GM19372 (cell line): ENCODE results near the gene GAS7.

Experiments used
- ATAC-seq: cut with Tn5 transposase; IDR thresholded peaks from one replicate; pipeline ENCODE4 v1.9.1; 2021; ENCODE audit warnings: mild to moderate bottlenecking, low read depth, moderate library complexity; ENCODE audit not compliant: unreplicated experiment

Gene GAS7

DNA sequence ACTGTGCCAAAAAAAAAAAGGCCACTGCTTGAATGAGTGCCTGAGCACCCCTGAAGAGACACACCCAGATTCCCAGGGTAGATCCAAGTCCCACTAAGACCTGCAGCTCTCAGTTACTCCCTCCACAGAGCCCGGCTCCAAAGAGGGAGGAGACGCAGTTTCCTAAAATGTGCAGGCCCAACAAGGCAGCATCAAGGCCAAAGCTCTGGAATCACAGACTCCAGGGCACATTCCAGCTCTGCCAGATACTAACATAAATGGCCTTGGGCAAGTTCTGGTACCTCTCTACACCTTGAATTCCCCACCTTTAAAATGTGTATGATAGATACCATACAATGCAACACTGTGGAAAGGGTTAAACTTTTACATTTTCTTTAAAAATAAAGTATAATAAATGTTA lies 57.0 kb downstream of the GAS7 start:
- ATAC-seq: no peak

DNA sequence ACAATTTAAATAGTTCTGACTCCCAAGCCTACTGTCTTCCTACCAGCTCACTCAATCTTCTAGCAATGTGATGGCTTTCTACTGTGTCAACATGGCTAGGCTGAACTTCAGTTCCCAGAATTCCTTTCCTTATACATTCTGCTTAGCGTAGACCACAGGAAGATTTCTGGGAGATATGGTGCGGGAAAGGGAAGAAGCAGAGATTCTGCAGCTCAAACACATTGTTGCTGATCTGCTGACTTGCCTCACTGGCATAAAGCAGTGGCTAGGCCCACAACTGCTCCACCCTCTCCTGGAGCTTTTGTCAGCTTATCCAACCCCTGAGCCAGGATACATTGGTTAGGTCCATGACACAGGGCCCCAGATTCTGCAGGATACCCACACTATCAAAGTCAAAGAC lies 58.8 kb downstream of the GAS7 start:
- ATAC-seq: no peak

DNA sequence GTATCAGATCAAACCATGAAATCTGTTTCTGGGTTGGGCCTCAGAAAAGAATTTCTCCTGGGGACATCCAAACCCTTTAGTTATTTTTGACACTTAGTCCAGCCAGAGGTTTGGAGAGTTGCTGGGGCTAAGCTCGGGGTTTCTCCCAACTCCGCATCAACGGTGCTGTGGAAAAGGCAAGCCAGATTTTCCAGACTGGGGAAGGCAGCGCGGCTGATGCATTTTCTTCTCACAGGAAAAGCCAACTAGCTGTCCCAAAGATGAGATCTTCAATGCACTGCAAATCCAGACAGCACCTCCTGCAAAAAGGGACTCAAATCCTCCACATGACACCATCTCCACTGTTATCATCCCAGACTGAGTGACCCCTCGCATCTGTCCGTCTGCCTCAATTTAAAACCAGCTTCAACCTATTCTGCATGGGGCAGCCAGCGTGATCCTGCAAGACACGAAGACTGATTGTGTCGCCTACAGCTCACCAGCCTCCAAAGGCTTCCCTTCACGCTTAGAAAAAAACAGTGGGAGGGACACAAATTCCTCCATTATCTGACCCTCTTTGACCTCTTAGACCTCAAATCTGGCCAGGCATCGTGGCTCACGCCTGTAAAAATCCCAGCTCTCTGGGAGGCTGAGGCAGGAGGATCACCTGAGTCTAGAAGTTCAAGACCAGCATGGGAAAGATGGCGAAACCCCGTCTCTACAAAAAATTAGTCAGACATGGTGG lies 62.0 kb downstream of the GAS7 start:
- no peak for ATAC-seq

DNA sequence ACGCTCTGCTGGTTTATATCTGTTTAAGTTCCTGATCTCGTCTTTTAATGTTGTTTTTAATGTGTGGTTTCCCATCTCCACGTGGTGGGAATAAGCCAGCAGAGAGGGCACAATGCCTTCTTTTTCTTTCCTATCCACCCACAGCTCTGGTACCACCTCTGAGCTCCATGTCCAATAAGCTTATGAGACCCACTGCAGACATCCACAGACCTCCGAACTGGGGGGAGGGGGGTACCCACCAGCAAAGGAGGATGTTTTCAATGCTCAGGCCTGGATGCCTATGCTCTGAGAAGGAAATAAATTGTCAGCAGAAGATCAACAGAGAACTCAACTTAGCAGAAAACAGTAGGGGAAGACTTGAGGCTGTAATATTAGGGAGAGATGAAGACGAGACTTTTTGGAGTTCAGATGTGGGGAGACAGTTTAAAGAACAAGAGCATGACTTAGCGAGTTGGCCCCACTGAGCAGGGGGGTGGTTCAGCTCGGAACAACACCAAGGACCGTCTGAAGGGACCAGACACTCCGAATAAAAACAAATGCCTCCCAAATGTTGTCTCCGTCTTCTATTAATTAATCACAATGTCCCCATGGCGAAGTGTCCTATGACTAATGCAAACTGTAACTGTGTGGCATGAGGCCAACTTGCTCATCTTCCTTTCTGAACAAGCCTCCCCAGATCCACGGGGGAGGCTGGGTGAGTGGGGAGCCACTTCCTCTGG lies 62.7 kb downstream of the GAS7 start:
- ATAC-seq: no peak

DNA sequence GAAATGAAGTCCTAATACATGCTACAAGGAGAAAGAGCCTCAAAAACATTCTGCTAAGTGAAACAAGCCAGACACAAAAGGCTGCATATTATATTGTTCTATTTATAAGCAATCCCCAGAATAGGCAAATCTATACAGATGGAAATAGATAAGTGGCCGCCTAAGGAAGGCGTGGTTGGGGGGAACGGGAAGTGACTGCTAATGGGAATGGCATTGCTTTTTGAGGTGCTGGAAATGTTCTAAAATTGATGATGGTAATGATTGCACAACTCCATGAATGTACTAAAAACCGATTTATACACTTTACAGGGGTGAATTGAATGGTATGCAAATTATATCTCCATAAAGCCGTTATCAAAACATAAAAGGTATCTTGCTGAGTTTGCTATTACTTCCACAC lies 67.7 kb downstream of the GAS7 start:
- no peak for ATAC-seq

DNA sequence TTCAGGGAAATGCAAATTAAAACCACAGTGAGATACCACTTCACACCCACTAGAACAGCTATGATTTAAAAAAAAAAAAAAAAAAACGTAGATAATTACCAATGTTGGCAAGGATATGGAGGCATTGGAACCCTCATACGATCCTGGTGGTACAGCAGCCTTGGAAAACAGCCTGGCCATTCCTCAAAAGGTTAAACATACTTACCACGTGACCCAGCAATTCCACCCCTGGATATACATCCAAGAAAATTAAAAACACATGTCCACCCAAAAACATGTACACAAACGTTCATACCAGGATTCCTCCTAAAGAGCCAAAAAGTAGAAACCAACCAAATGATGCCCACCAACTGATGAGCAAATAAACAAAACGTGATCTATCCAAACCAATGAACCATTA lies 68.1 kb downstream of the GAS7 start:
- ATAC-seq: no peak

DNA sequence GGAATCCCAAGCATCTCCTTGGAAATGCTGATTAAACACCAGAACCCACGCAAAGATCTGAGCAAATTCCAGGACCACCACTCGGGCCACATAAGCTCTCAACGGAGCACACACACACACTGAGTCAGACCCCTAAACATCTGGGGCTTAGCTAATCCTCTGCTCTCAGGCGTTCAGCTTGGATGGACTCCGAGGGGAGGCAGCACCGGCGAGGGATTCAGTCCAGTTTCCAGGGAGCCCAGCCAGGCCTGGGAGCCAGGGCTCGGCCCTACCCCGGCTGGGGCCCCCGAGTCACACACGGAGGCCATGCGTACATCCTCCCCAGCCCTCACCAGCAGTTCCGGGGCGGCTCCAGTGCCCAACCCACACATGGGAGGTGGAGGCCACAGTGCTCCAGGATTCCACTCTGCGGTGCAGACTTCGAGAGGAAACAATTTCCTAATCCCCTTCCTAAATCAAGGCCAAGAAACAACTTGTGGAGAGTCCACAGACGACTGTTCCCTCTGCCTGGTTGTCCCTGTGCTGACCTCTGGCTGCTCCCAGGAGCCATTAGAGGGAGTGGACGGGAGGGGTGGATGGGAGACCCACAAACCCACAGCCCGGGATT lies 70.5 kb downstream of the GAS7 start:
- no peak for ATAC-seq

DNA sequence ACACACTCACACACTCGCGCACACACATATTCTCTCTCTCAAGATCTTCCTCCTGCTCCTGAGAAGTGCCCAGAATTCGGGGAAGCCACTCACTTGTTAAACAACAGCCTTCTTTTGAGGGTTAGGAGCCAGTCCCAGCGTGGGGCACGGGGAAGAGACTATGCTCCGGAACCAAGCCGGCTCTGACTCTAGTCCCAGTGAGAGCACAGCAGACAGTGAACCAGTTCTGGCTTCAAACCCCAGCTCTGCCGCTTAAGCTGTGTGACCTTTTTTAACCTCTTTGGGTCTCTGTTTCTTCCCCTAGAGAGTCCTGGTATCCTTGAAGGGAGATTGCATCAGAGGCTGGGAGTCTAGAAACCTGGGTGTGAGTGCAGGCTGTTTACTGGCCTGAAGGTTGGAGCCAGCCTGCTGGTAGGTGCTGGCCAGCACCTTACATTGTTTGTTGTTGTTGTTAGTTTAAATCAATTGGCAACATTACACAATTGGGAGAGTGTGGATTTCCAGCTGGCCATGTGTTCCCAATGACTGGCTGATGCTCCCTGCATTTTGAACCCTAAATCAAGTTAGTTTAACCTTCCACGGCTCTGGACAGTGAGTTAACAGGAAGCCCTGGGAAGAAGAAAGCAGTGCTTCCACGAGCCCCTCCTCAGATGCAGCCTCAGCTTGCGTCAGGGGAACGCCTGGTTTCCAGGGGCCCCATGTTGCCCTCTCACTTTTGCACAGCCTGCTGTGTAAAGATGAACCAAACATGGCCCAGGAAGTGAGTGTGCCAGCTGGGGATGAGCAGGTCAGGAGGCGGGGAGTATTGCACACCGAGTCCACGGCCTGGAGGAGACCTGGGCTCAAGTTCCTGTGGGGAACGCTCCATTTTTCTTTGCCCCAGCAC lies 71.5 kb downstream of the GAS7 start:
- no peak for ATAC-seq

DNA sequence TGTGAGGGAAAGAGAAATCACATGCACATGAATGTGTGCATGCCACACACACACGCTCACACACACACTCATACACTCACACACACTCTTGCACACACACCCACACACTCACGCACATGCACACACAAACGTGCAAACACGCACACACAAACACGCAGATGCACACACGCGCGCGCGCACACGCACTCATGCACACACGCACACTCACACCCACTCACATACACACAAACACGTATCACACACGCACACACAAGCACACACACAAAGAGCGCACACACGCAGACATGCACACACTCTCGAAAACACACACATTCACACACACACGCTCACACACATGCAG lies 72.2 kb downstream of the GAS7 start:
- no peak for ATAC-seq

DNA sequence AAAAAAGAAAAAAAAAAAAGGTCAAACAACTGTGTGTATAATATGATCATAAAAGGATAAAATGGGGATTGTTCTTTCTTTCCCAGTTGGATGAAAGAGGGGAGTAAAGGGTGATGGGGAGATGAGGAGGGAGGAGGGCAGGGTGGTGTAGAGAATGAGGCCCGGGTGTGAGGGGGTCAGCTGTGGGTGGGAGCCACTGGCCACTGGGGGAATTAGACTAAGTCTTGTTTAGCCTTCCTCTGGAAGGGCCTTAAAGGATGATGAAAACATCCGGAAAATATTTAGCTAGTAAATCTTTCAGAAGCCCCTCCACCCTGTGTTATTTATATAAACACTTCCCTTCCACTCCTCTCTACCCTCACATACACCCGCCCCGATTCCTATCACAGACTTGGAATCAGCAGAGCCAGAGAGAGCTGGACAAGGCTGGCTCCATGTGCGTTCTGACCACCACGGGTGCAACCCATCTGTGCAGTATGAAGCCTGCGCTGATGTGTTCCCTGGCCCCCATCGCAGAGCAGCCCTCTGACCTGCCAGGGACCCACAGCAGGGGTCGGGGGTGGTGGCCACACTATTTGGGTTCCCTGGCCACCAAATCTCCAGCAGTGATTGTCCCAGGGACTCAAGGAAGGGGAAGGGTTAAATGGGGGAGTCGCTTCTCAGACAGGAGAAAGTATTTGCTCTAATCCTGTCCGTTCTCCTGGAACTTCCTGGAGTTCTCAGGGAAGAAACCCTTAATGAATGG lies 72.7 kb downstream of the GAS7 start:
- no peak for ATAC-seq

DNA sequence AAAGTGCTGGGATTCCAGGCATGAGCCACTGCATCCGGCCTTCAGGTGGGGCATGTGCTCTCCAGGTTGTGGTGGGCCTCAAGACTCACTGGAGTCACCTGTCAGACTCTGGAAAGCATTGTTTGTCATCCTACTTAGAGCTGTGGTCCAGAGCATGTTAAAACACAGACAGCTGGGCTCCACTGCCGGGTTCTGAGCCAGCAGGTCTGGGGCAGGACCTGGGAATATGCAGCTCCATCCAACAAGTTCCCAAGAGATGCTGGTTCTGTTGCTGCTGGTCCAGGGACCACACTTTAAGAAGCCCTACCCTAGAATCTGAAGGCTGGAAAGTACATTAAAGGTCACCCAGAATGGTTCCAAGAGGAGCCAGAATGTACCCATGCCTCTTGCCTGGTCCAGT lies 75.3 kb downstream of the GAS7 start:
- ATAC-seq: no peak

DNA sequence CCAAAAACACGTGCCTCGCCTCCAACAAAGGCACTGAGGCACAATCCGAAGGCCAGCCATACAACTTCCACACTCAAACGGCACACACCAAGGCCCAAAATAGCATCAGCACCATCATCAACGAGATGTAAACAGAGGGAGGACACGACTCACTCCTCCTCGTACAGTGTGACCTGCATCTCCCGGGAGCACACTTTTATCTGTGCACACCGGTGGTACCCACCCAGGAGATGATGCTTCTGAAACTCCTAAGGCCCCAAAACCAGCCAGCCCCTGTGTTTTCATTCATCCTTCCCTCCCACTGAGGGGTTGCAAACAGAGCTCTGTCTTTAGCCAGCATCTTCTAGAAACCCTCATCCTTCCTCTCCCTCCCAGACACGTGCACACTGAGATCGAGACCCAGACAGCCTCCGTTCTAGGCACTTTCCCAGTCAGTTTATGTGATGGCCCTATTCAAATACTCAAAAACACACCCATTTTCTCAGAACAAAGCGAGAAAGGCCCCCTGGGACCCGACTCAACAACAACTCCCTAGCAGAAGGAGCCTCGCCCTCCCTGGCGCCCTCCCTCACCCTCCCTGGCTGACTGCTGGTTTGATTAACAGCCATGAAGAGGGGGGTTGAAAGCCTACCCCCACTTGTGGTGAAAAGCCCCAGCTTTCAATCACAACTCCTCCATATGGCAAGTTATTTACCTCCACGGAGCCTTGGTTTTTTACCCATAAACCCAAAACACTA lies 76.3 kb downstream of the GAS7 start:
- no peak for ATAC-seq

DNA sequence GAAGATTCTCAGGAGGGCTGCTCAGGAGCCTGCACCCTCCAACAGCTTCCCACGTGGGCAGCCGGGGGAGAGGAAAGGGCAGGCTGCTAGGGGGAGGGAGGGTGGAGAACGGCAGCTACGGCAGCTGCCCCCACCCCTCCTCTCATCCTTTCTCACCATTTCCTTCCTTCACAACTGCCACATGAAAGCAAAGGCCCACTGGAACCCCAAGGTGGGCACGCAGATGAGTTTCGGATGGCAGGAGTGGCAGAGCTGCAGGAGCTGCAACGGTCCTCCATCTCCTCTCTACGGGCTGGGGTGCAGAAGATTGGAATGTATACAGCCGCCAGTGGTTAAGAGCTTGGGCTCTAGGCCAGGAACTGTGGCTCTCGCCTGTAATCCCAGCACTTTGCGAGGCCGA lies 77.7 kb downstream of the GAS7 start:
- no peak for ATAC-seq

DNA sequence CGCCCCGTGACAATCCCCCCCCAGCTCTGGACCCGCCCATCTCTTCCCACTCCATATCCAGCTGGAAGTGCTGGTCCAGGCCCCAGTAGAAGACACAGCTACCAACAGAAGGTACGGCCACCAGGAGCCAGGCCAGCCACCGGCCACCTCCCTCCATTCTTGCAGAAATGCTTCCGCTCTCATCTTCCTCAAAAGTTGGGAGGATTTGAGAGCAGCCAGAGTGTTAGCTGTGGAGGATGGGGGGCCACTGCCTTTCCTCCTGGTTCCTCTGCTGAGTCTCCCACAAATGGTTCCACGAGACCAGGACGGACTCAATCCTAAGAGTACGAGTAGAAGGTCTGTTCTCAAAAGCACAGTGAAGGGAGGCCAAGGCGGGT lies 78.3 kb downstream of the GAS7 start:
- ATAC-seq: no peak

DNA sequence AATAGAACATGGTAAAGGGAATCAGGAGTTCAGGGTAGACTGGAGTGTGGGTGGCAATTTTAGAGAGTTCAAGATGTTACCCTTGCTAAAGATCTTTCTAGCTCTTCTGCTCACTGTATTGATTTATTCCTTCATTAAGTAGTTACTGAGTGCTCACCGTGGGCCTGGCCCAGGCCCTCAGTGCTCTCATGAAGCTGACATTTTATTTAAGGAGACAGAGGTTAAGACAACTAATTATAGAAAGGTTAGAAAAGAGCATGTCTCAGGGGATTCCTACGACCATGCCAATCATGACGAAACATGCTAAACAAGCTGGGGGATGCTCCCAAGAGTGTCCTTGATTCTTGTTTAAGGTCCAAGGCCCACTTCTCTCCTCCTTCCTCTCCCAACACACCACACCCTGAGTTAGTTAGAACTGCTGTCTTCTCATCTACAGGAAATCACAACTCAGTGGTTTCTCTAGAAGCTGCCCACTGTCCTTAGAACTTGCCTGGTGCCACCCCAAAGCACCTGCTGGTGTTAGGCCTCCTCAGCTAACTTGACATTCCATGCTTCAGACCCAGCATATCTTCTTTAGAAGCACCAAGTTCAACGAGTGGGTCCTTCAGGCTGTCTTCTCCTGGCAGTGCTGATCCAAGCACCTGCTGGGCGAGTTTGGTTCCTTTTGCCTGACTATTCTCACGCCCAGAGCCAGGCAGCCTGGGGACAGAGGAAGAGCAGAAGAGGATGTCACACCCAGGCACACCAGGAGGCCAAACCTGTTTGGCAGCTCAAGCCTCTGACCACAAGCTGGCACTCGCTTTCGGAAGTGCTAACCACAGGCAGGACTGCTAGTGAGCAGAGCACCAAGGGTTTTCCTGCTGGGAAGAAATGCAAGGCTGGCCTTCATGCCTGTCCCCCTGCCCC lies 79.0 kb downstream of the GAS7 start:
- no peak for ATAC-seq

DNA sequence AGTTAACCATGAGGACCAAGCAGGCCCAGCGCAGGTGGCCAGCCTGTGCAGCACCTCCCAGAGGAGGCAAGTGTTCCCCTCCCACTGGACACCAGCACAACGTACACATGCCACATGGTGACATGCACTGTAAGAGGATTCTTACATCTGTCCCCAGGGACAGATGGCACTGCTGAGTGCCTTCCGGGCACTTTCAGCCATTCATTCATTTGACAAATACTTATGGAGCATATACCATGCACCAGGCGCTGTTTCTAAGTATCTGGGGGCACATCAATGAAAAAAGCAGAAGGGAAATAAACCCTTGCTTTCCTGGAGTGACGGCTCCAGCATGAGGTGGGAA lies 79.6 kb downstream of the GAS7 start:
- no peak for ATAC-seq

DNA sequence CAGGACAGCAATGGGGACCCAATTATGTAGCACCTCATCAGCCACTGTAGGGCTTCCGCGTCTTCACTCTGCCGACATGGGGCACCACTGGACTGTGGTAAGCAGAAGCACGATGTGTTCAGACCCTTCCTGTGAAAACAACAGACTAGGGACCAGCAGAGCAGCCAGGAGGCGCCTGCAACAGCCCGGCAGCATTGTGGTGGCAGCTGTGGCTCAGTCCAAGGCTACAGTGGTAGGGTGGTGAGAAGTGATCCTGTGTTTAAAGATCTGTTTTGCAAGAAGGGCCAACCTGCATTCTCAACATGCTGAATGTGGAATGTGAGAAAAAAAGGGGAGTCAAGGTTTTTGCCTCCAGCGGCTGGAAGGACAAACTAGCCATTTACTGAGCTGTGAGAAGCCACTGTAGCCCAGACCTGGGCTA lies 80.8 kb downstream of the GAS7 start:
- ATAC-seq: no peak

DNA sequence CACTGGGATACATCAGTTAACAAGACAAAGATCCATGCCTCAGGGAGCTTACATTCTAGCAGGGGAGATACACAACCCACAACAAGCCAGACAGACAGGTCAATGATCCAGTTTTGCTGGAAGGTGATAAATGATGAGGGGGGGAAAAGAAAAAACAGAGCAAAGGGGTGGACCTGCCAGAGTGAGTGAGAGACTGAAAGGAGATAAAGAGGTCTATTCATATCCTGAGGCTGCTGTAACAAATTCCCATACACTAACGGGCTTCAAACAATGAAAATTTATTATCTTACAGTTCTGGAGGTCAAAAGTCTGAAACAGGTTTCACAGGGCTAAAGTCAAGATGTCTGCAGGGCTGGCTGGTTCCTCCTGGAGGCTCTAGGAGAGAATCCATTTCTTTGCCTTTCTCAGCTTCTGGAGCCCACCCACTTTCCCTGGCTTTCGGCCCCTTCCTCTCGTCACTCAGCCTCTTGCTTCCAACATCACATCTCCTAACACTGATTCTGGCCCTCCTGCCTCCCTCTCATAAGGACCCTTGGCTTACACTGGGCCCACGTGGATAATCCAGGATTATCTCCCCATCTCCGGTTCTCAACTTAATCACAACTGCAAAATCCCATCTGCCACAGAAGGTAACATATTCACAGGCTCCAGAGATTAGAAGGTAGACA lies 81.5 kb downstream of the GAS7 start:
- ATAC-seq: no peak
